GM18520 (cell line): ENCODE measurements around the gene HEPHL1.
"Not testable (repeated sequence)": the region's sequence is repeated elsewhere in the genome, so short reads cannot be mapped to it uniquely, and the experiment has no call there.

Experiments used
- ATAC-seq: cut with Tn5 transposase; IDR thresholded peaks from one replicate; pipeline ENCODE4 v1.9.1; 2021; ENCODE audit not compliant: unreplicated experiment

Gene HEPHL1

GRCh38 chr11:94077552-94078293, 56.6 kb downstream of the HEPHL1 start:
- ATAC-seq = no peak

DNA sequence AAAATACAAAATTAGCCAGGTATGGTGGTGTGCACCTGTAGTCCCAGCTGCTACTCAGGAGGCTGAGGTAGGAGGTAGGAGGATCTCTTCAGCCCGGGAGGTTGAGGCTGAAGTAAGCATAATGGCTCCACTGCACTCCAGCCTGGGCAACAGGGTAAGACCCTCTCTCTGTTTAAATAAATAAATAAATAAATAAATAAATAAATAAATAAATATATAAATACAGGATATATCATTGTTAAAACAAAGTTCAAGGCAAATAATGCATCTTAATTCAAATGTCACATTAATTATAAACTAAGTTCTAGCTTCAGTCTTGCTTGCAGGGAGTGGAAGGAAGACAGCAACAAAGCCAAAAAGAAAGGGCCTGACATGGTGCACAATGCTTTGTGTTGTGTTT, 63.0 kb downstream of the HEPHL1 start:
- no peak for ATAC-seq

- ATAC-seq = no peak
These were observed 67.8 kb downstream of the HEPHL1 start for GRCh38 chr11:94088906-94089305.

DNA sequence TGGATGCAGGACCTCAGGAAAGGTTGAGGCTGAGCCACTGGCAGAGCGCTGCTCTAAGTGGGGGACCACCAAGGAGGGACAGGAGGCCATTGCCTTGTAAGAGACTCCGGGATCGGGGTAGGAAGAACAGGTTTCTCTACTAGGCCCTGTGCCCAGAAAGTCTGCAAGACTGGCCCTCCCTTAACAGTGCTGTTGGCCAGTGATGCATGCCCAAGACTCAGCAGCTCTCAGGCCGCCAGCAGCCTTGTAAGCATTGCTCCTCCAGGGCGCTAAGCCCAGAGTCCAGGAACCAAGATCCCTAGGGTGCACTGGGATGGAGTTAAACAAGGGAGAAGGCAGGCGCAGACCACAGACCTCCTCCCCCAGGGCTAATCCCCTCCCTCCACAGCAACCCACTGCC, 68.2 kb downstream of the HEPHL1 start:
- no peak for ATAC-seq

- ATAC-seq = no peak
These were observed 69.2 kb downstream of the HEPHL1 start for GRCh38 chr11:94090401-94090800.

GRCh38 chr11:94091091-94091490, 69.9 kb downstream of the HEPHL1 start:
- ATAC-seq = no peak

GRCh38 chr11:94100253-94100652, 79.1 kb downstream of the HEPHL1 start:
- no peak for ATAC-seq

GRCh38 chr11:94103471-94103870, 82.3 kb downstream of the HEPHL1 start:
- no peak for ATAC-seq

DNA sequence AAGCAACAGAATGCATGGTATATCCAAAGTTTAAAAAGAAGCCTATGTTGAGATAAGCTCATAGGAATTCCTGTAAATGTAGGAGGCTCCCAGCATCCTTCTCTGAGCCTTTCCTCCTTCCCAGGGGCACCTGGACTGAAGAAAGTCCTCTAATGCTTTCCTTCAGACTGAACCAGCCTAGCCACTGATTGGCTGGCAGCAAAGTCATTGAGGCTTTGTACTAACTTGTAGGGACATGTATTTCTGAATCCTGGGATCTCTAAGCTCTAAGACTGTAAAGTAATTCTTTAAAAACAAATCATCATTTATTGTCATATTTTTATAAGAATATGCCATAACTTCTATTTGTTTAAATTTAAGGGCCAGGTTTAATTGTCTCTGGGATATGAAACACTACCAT, 83.6 kb downstream of the HEPHL1 start:
- ATAC-seq = no peak

DNA sequence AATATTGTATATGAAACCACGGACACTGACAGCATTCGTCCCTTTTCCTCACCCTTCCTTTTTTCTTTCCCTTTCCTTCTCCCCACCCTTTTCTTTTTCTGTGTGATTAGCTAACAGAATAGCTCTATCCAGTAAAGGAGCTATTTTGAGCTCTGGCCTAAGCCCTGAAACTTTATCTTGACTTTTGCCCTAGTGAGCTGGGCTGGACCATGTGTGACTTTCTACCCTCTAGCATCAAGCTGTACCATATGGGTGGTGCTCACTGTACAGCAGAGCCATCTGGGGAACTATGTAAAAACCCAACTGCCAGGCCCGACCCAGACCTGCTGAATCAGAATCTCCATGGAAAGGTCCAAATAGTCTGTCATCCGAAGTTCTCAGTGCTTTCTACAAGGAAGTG, 85.6 kb downstream of the HEPHL1 start:
- no peak for ATAC-seq

GRCh38 chr11:94107363-94107762, 86.2 kb downstream of the HEPHL1 start:
- no peak for ATAC-seq

DNA sequence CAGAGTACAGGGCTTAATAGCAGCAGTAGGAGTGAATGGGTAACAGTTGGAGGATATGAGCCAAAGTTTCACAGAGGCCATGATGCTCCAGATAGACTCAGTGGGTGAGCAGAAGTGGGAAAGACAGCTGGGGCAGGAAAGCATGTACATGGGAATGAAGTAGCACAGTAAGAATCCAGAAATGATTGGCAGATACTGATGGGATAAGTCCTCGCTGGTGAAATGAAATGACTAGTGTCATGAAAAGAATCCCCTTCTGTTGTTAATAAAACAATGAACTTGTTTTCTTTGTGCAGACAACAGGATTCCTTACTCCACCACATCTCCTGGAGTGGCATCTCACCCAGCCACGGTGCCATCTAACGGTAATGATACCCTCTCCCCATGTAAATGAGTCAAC, 90.1 kb downstream of the HEPHL1 start:
- ATAC-seq = no peak

DNA sequence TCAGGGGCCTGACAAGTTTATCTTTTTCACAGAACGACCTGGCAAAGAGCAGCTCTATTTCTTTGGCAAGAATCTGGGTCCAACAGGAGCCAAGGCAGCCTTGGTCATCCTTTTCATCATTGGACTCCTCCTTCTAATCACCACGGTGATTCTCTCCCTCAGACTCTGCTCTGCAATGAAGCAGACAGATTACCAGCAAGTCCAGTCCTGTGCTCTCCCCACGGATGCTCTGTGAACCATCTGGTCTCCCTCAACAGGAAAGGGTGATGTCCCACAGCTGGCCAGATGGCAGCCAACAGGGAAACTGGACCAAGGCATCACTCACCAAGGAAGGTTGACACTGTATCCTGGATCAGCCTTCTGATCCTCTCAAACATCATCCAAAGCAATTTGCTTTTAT, 90.5 kb downstream of the HEPHL1 start:
- ATAC-seq = no peak

DNA sequence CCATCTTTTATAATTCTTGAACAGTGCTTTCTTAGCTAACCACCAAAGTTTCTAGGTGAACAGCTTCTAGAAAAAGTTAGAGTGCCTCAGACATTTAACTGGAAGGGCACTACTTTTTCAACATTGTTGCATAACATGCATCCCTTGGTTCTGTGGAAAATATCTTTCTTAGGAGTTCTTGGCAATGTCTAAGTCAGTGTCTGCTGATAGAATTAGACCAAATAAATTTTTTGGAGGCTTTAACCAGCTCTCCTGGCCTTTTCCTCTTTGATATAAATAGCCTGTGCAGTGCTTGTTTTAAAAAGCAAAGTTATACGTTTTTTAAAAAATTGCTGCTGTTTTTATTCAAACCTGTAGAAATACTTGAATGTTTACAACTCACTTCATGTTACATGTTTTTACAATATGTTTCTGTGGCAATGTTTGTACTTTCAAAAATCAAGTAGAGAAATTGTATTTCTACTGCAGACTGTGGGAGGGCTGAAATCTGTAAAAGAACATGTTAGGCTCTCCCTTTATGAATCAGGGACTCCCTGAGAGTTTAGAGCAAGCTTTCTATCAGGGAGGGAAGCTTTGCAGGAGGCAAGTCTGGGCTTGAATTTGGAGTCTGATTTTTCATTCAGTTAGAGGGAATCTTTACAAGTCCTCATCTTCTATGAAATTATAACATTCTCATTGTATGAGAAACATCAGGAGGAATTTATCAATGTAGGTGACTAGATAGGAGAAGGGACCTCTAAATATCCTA, 91.2 kb downstream of the HEPHL1 start:
- ATAC-seq = no peak

DNA sequence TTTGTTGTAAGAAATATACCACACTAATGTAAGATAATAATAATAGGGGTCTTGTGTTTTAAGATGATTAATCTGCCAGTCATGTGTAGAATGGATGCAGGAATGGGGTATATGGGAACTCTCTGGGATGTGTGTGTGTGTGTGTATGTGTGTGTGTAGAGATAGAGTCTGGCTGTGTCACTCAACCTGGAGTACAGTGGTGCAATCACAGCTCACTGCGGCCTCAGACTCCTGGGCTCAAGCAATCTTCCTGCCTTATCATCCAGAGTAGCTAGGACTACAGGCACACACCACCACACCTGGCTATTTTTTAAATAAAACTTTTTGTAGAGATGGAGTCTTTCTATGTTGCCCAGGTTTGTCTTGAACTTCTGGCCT, 96.0 kb downstream of the HEPHL1 start:
- ATAC-seq = no peak

DNA sequence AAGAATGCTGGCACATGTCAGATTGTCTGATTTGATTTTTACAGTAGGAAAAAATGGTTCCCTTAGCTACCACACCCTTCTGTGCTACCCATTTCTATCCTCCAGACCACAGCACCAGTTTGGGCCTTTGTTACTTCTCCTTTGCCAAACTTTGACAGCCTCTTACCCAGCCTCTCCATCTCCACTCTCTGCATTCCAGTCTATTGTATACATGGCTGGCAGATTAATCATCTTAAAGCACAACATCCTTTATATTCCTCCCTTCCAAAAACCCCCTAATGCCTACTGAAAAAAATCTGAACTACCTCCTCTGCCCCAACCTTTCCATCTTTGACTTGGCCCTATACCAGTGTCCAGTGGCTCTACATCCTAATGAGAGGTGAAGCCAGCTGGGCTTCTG, 96.7 kb downstream of the HEPHL1 start:
- no peak for ATAC-seq

DNA sequence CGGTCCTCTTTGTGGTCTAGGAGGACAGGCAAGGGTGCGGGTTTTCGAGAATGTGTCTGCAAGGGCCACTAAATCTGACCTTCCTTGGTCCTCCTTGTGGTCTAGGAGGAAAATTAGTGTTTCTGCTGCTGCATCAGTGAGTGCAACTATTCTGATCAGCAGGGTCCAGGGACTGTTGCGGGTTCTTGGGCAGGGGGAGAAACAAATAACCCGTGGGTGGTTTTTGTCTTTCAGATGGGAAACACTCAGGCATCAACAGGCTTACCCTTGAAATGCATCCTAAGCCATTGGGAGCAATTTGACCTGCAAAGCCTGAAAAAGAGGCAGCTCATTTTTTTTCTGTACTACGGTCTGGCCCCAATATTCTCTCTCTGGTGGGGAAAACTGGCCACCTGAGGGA, 98.5 kb downstream of the HEPHL1 start:
- not testable (repeated sequence) for ATAC-seq

DNA sequence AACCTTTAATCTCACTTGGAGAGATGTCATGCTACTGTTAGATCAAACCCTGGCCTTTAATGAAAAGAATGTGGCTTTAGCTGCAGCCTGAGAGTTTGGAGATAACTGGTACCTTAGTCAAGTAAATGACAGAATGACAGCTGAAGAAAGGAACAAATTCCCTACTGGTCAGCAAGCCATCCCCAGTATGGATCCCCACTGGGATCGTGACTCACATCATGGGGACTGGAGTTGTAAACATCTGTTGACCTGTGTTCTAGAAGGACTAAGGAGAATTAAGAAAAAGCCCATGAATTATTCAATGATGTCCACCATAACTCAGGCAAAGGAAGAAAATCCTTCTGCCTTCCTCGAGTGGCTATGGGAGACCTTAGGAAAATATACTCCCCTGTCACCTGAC, 99.4 kb downstream of the HEPHL1 start:
- ATAC-seq = not testable (repeated sequence)

DNA sequence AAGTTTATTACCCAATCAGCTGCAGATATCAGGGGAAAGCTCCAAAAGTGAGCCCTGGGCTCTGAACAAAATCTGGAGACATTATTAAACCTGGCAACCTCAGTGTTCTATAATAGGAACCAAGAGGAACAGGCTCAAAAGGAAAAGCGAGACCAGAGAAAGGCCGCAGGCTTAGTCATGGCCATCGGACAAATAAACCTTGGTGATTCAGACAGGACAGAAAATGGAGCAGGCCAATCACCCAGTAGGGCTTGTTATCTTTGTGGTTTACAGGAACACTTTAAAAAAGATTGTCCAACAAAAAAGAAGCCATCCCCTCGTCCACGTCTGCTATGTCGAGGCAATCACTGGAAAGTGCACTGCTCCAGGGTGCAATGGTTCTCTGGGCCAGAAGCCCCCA, 99.8 kb downstream of the HEPHL1 start:
- no peak for ATAC-seq

GRCh38 chr11:94125407-94126115, 104.4 kb downstream of the HEPHL1 start:
- ATAC-seq = no peak

GRCh38 chr11:94127638-94128037, 106.5 kb downstream of the HEPHL1 start:
- ATAC-seq = no peak

GRCh38 chr11:94128291-94128745, 107.2 kb downstream of the HEPHL1 start:
- no peak for ATAC-seq
